Gastroesophageal sphincter (tissue), 4 donors: ENCODE results near the gene MED7. TPM values are rescaled to one million over a fixed set of nuclear protein-coding genes. Genes with fewer than 3 reads are reported as not detected.
"Not testable (repeated sequence)": the region's sequence is repeated elsewhere in the genome, so short reads cannot be mapped to it uniquely, and the experiment has no call there.

ENCODE experiments used
- ATAC-seq: fragments of 150-250 bp; one replicate; pipeline ENCODE4 v1.9.1; 2016; ENCODE audit warnings: mild to moderate bottlenecking, moderate library complexity
- H3K27ac ChIP-seq, 4 donors: fragments of 200-600 bp; sonication (generic) in 3 of 4; 1 replicate in 3 of 4; 2 replicates in 1 of 4; pipeline ENCODE4 v1.5.1; 2016 to 2019
- H3K27me3 ChIP-seq: fragments of 200-600 bp; sonication (generic); one replicate; pipeline ENCODE4 v1.5.1; 2019
- H3K36me3 ChIP-seq, 2 donors: fragments of 200-600 bp; sonication (generic); one replicate each; pipeline ENCODE4 v1.5.1; 2019; ENCODE audit warnings: control low read depth in 1 of 2
- H3K4me1 ChIP-seq, 3 donors: fragments of 200-600 bp; sonication (generic); 1 replicate in 2 of 3; 2 replicates in 1 of 3; pipeline ENCODE4 v1.5.1; 2016 to 2019; ENCODE audit warnings: control low read depth in 2 of 3
- H3K4me3 ChIP-seq, 2 donors: fragments of 200-600 bp; sonication (generic); one replicate each; pipeline ENCODE4 v1.5.1; 2019; ENCODE audit warnings: mild to moderate bottlenecking in 1 of 2, moderate library complexity in 1 of 2
- H3K9me3 ChIP-seq, 3 donors: fragments of 200-600 bp; sonication (generic); one replicate each; pipeline ENCODE4 v1.5.1; 2017 to 2019; ENCODE audit warnings: control low read depth in 2 of 3
- EP300 ChIP-seq: sonication (generic); formaldehyde crosslinking; IDR thresholded peaks from one replicate; pipeline ENCODE4 v1.6.1; 2017; ENCODE audit warnings: antibody characterized with exemption, mild to moderate bottlenecking
- POLR2A ChIP-seq, 2 donors: fragments of 450-650 bp; IDR thresholded peaks; one replicate each; pipeline ENCODE4 v1.6.1; 2017; ENCODE audit warnings: antibody characterized with exemption in 2 of 2, mild to moderate bottlenecking in 2 of 2, moderate library complexity in 1 of 2
- POLR2AphosphoS5 ChIP-seq: sonication (generic); formaldehyde crosslinking; IDR thresholded peaks from one replicate; pipeline ENCODE4 v1.6.1; 2017; ENCODE audit warnings: antibody characterized with exemption
- WGBS, 2 donors: methylation state at CpG; one replicate each; pipeline ENCODE4 v1.1.5; 2018; ENCODE audit warnings: low coverage in 1 of 2; 5-methylcytosine and 5-hydroxymethylcytosine counted together
- total RNA-seq, 4 donors: library from RNA; depleted of rRNA; stranded (reverse); fragments of >200 nt; gene quantifications; one replicate each; pipeline ENCODE4 v1.1.0, GENCODE V29; 2016
- TF ChIP-seq, protein P1 (sequence below), 4 experiments: fragments of 200-600 bp in 2 of 4; fragments of 450-650 bp in 2 of 4; sonication (generic) in 1 of 4; IDR thresholded peaks; one replicate each; pipeline ENCODE4 v1.5.1; 2017 to 2019; ENCODE audit warnings: antibody characterized with exemption in 4 of 4, mild to moderate bottlenecking in 2 of 4, moderate library complexity in 2 of 4

MED7 gene
- total RNA-seq, 4 donors from 2014 or later = 8.9 to 17.9 (median 11.7) TPM

DNA sequence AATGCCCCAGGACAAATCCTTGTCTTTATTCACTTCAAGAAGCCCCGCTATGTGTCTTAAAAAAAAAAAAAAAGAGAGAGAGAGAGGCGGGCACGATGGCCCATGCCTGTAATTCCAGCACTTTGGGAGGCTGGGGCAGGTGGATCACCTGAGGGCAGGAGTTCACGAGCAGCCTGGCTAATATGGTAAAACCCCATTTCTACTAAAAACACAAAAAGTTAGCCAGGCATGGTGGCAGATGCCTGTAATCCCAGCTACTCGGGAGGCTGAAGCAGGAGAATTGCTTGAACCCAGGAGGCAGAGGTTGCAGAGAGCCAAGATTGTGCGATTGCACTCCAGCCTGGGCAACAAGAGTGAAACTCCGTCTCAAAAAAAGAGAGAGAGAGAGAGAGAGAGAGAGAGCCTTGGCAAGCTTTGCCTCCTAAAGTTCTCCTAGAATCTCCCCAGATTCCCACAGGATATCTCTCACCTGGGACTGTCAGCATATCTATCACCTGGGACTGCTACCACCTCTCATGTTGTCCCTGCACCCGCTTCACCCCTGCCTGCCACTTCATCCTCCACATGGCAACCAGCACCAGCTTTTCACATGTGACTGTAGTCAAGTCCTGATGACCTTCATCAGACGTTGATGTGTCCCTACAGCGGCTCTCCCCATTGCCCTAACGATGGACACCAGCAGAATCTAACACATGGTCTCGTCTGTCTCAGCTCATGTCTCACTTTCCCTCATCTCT is 43.8 kb upstream of the MED7 start:
- Histone ChIP-seq H3K27me3 (peaks cover 5% of the 10 kb centered on the region), H3K4me3 (no peak overlapping the region), H3K27ac (no peak overlapping the region), H3K4me1 (no peaks in the 10 kb centered on the region), H3K36me3 (no peaks in the 10 kb centered on the region), H3K9me3 (peaks cover 0 to 5% (median 0%) of the 10 kb centered on the region in 3 donors)
- ATAC-seq = no peak
- TF ChIP-seq POLR2AphosphoS5 (no peak), POLR2A (IDR thresholded peaks at IDR 0.05) (no peak), EP300 (no peak)
- TF ChIP-seq, protein P1, sequence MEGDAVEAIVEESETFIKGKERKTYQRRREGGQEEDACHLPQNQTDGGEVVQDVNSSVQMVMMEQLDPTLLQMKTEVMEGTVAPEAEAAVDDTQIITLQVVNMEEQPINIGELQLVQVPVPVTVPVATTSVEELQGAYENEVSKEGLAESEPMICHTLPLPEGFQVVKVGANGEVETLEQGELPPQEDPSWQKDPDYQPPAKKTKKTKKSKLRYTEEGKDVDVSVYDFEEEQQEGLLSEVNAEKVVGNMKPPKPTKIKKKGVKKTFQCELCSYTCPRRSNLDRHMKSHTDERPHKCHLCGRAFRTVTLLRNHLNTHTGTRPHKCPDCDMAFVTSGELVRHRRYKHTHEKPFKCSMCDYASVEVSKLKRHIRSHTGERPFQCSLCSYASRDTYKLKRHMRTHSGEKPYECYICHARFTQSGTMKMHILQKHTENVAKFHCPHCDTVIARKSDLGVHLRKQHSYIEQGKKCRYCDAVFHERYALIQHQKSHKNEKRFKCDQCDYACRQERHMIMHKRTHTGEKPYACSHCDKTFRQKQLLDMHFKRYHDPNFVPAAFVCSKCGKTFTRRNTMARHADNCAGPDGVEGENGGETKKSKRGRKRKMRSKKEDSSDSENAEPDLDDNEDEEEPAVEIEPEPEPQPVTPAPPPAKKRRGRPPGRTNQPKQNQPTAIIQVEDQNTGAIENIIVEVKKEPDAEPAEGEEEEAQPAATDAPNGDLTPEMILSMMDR (IDR thresholded peaks at IDR 0.05) = no peak
- WGBS, 2 donors = 74 to 78% methylated on average over 6 to 11 of the region's 12 CpGs

DNA sequence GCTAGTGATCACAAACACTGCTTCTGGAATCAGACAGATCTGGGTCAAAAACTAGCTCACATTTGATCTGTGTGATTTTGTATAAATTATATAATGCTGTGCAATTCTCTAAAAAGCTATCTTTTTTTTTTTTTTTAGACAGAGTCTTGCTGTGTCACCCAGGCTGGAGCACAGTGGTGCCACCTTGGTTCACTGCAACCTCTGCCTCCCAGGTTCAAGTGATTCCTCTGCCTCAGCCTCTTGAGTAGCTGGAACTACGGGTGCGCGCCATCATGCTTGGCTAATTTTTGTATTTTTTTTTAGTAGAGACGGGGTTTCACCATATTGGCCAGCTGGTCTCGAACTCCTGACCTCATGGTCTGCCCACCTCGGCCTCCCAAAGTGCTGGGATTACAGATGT is 42.5 kb upstream of the MED7 start:
- not testable (repeated sequence) for H3K4me3 ChIP-seq, H3K36me3 ChIP-seq, H3K27ac ChIP-seq, H3K4me1 ChIP-seq, ATAC-seq, H3K27me3 ChIP-seq, H3K9me3 ChIP-seq
- 88 to 91% methylated on average over 3 to 4 of the region's 6 CpGs for WGBS, 2 donors

DNA sequence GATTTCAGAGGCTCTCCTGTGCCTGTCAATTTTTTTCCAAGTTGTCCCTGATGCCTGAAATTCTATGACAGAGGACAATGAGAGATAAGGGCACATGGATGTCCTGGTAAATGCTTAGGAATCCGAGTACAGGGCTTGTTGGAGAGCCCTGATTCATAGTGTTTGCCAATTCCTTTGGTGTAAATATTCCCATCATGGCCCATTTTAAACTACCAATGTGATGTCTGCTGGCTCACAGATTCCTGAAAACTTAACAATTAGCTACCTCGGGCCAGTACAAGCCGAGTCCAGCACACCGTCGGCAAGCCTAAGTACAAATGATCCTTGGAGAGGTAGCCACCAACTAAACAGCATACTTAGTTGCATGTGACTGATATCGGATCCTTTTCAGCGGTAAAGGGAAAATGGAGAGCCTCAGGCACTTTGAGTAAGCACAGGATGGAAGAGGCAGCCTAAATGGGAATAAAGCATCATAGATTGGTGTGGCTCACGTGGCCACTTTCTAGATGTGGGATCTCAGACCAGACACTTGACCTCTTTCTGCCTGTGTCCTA is 41.5 kb upstream of the MED7 start:
- no peak for ATAC-seq
- no peaks in the 10 kb centered on the region for H3K36me3 ChIP-seq
- peaks cover 0 to 5% (median 0%) of the 10 kb centered on the region in 3 donors for H3K9me3 ChIP-seq
- no peak for TF ChIP-seq EP300
- TF ChIP-seq, protein P1 (IDR thresholded peaks at IDR 0.05) = no peak
- no peak for TF ChIP-seq POLR2AphosphoS5
- TF ChIP-seq POLR2A (IDR thresholded peaks at IDR 0.05) = no peak
- 83 to 100% methylated on average over 3 to 5 of the region's 8 CpGs for WGBS, 2 donors
- H3K4me1 ChIP-seq = no peaks in the 10 kb centered on the region
- no peak overlapping the region for H3K4me3 ChIP-seq
- peaks cover 5% of the 10 kb centered on the region for H3K27me3 ChIP-seq
- no peak overlapping the region for H3K27ac ChIP-seq

DNA sequence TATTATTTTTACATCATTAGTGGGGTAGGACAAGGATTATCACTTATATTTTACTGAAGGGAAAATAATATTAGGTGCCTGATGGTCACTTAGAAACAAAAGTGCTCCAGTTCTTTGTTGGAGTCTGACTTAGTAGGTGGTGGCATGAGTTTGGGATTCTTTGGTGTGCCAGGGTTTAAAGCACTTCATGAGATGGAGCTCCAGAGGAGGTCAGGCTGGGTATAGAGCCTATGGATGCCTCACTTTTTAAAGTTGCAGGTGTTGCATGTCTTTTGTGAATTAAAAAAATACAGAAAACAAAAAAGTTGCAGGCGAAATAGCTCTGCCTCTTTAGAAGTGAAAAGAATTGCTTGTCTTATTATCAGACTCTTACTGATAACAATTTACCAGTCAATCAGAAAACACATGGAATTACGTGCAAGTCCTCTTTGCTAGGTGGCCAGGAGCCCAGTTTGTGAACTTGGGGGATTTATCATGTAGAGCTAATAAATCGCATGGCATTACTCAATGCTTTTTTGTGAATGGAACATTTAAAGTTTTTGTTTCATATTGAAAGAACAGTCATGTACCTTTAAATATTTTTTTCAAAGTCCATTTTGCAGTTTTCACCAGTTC is 39.6 kb upstream of the MED7 start:
- H3K36me3 ChIP-seq = no peaks in the 10 kb centered on the region
- no peak overlapping the region for H3K27ac ChIP-seq
- H3K27me3 ChIP-seq = peaks cover 5% of the 10 kb centered on the region
- H3K4me1 ChIP-seq = no peaks in the 10 kb centered on the region
- ATAC-seq = no peak
- TF ChIP-seq POLR2AphosphoS5 (no peak), EP300 (no peak), POLR2A (IDR thresholded peaks at IDR 0.05) (no peak)
- TF ChIP-seq, protein P1 (IDR thresholded peaks at IDR 0.05) = no peak
- WGBS, 2 donors = 63% methylated on average over 2 to 3 of the region's 3 CpGs
- H3K4me3 ChIP-seq = no peak overlapping the region
- peaks cover 0 to 5% (median 0%) of the 10 kb centered on the region in 3 donors for H3K9me3 ChIP-seq

DNA sequence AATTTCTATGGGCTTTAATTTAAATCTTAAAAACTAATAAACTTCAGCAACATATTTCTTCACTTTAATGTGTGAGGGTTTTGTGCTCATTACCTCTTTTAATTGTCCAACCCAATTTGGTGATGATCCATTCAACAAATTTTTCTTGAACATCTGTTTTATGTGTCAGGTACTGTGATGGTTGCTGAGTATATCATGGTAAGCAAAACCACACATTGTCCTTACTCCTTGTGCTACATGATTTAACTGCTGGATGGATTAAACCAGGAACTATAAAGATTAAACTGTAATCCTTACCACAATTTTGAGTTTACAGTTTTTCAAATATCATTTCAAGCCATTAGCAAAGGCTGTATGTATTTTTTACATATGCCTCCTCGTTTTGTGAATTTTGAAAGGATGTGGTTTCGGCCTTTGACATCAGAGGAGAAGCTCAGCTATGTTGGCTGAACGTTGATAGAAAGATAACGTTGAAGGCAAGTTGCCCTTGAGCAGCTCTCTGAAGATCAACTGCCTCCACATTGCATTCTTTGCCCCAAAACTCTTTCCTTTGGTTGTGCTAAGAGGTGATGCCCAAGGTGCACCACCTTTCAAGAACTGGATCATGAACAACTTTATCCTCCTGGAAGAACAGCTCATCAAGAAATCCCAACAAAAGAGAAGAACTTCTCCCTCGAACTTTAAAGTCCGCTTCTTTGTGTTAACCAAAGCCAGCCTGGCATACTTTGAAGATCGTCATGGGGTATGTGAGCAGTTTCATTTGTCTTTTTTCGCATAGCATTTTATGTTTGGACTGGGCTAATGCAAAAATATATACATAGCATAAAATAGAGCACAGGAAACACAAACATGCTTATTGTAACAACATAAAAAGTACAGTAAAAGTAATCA is 38.0 kb upstream of the MED7 start, which contains the start of gene ITK:
TSS of gene ITK (plus strand) at position 467 of the 891 bp plus-strand sequence. CDS start at position 605, 138 bp downstream.
- Histone ChIP-seq H3K4me1 (no peaks in the 10 kb centered on the region), H3K4me3 (no peak within 1 kb of the TSS), H3K27ac (no peak within 1 kb of the TSS), H3K27me3 (peaks cover 5% of the 10 kb centered on the region), H3K36me3 (no peaks in the 10 kb centered on the region), H3K9me3 (peaks cover 0 to 5% (median 0%) of the 10 kb centered on the region in 3 donors)
- no peak for TF ChIP-seq POLR2AphosphoS5
- no peak for TF ChIP-seq EP300
- TF ChIP-seq POLR2A (IDR thresholded peaks at IDR 0.05) = no peak
- TF ChIP-seq, protein P1 (IDR thresholded peaks at IDR 0.05) = no peak
- WGBS, 2 donors = 75 to 82% methylated on average over 7 to 8 of the region's 8 CpGs
- ATAC-seq = no peak
